Astrocyte of the spinal cord (primary cell): ENCODE results near the gene PPM1B.

Experiments
- DNase-seq: peaks from one replicate; pipeline ENCODE4 v3.0.0; 2011; ENCODE audit warnings: low read depth, low spot score
- H3K4me3 ChIP-seq: 2 replicates; pipeline ENCODE4 v1.5.1; 2011; ENCODE audit warnings: low read depth, mild to moderate bottlenecking, low read length, moderate library complexity
- CTCF ChIP-seq: IDR thresholded peaks from 2 replicates; pipeline ENCODE4 v1.5.1; 2012; ENCODE audit warnings: low read depth, mild to moderate bottlenecking, low read length, inconsistent platforms
- in situ Hi-C: cut with HindIII; loops from 2 replicates; pipeline ENCODE4 v1.10.0; 2017; ENCODE audit warnings: low sequenced_read_pairs

PPM1B gene

GRCh38 chr2:44178950-44179349 is 10.3 kb downstream of the PPM1B start:
- H3K4me3 ChIP-seq = no peak overlapping the region
- no peak for DNase-seq
- TF ChIP-seq CTCF = no peak
- in situ Hi-C loops = no loop called here

- DNase-seq = no peak
- in situ Hi-C loops = no loop called here
- no peak overlapping the region for H3K4me3 ChIP-seq
- TF ChIP-seq CTCF = no peak
These were observed 13.0 kb downstream of the PPM1B start for GRCh38 chr2:44181648-44182047.

GRCh38 chr2:44184106-44184505 is 15.4 kb downstream of the PPM1B start:
- in situ Hi-C loops = no loop called here
- TF ChIP-seq CTCF = no peak
- no peak for DNase-seq
- H3K4me3 ChIP-seq = no peak overlapping the region

GRCh38 chr2:44186810-44187209 is 18.1 kb downstream of the PPM1B start:
- TF ChIP-seq CTCF = no peak
- in situ Hi-C loops = no loop called here
- H3K4me3 ChIP-seq = no peak overlapping the region
- DNase-seq = no peak

GRCh38 chr2:44187251-44187650 is 18.6 kb downstream of the PPM1B start:
- TF ChIP-seq CTCF = no peak
- H3K4me3 ChIP-seq = no peak overlapping the region
- in situ Hi-C loops = no loop called here
- no peak for DNase-seq

GRCh38 chr2:44188696-44189095 is 20.0 kb downstream of the PPM1B start:
- in situ Hi-C loops = no loop called here
- no peak for DNase-seq
- no peak for TF ChIP-seq CTCF
- H3K4me3 ChIP-seq = no peak overlapping the region

- TF ChIP-seq CTCF = no peak
- DNase-seq = no peak
- in situ Hi-C loops = no loop called here
- H3K4me3 ChIP-seq = no peak overlapping the region
These were observed 20.4 kb downstream of the PPM1B start for GRCh38 chr2:44189104-44189503.
